ENCODE results near the gene CD248.

- TF ChIP-seq CTCF (IDR thresholded peaks at IDR 0.05), result no peak
- no peak for TF ChIP-seq POLR2A (IDR thresholded peaks at IDR 0.05)
These were observed 15.8 kb upstream of the CD248 start for GRCh38 chr11:66332371-66333219.
